HG03135 (cell line): Measurements from ENCODE around the gene MCTP2.
"Not testable (repeated sequence)": the region's sequence is repeated elsewhere in the genome, so short reads cannot be mapped to it uniquely, and the experiment has no call there.

Source experiments
- ATAC-seq: cut with Tn5 transposase; IDR thresholded peaks from one replicate; pipeline ENCODE4 v1.9.1; 2021; ENCODE audit warnings: mild to moderate bottlenecking, moderate library complexity; ENCODE audit not compliant: unreplicated experiment

MCTP2 gene

DNA sequence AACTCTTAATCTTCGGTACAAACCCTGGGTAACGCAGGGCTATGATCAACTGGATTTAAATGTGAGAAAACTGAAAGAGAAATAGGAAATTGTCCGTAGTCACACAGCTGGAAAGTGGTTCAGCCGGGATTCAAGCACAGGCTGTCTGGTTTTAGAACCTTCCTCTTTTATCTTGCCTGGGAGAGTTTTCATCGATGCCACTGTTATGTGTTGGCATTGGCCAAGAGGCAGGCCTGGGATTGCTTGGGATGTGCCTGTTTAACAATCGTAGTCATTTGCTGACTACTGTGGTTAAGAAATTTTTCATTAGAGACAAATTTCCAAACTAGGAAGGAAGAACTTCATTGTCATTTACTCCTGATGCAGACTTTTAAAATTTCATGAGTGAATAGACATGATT is 4.3 kb downstream of the MCTP2 start:
- no peak for ATAC-seq

DNA sequence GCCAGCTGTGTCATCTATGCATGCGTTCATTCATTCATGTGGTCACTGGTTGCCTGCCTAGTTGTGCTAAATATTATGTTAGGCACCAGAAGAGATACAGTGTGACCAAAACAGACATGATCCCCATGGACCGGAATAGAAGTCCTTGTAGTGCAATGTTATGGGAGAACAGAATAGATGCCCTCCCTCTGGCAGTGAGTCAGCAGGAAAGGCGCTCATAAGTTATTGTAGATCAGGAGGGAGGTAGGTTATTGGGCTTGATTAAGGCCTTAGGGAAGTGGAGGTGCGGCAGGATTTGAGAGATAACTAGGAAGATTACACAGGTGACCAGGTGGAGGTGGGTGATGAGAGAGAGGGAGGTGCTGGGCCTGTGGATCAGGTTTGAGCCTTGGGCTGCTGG is 5.2 kb downstream of the MCTP2 start:
- ATAC-seq: no peak

- ATAC-seq: no peak
Observed at GRCh38 chr15:94237903-94238302, 6.5 kb downstream of the MCTP2 start.

GRCh38 chr15:94238539-94239118 is 7.3 kb downstream of the MCTP2 start:
- peak; percentile 53 for ATAC-seq

DNA sequence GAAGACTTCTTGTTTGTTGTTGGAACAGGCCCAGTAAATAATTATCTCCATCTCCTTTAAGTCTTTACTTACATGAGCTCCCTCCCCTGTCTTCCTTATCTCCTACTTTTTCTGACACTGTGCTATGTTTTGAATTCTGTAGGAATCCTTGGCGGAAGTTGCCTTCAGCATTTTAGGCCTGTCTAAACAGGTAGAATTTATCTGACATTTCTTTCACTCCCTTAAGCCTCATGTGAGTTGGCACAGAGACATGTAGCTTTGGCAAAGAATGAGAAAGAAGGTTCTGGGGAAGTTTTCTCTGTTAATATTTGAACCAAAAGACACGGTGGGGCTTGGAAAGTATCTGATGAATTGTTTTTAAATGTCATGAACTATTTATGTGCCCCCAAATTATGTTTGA is 8.1 kb downstream of the MCTP2 start:
- ATAC-seq: no peak

- ATAC-seq: no peak
Observed at GRCh38 chr15:94240480-94240879, 9.1 kb downstream of the MCTP2 start.

- ATAC-seq: no peak
Observed at GRCh38 chr15:94242257-94242656, 10.9 kb downstream of the MCTP2 start.

DNA sequence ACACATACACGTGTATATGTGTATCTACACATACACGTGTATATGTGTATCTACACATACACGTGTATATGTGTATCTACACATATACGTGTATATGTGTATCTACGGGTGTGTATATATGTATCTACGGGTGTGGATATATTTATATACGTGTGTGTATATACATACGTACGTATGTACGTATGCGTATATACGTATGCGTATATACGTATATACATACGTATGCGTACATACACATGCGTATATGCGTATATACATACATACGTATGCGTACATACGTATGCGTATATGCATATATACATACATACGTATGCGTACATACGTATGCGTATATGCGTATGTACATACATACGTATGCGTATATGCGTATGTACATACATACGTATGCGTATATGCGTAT is 11.6 kb downstream of the MCTP2 start:
- not testable (repeated sequence) for ATAC-seq

DNA sequence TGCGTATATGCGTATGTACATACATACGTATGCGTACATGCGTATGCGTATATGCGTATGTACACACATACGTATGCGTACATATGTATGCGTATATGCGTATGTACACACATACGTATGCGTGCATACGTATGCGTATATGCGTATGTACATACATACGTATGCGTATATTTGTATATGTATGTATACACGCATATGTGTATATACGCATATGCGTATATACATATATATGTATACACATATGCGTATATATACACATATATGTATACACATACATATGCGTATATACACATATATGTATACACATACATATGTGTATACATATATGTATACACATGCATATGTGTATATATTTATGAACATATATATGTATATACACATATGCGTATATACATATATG is 12.1 kb downstream of the MCTP2 start:
- no peak for ATAC-seq

DNA sequence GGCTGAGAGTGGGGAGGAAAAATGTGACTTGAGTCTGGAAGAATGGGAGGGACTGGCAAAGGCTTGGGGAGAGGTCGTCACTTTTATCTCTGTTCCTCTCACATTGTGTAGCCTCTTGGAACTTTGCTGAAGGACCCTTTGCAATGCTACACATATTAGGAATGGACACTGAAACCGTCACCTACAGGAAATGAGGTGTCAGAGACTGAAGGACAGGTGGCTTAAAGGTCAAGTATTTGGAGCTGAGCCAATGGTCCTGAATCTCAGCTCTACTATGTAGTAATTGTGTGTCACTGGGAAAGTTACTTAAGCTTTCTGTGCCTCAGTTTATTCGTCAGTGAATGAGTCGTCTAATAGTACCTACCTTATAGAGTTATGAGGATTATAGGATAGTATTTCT is 14.7 kb downstream of the MCTP2 start:
- no peak for ATAC-seq

GRCh38 chr15:94247789-94248638 is 16.7 kb downstream of the MCTP2 start:
- ATAC-seq: no peak

DNA sequence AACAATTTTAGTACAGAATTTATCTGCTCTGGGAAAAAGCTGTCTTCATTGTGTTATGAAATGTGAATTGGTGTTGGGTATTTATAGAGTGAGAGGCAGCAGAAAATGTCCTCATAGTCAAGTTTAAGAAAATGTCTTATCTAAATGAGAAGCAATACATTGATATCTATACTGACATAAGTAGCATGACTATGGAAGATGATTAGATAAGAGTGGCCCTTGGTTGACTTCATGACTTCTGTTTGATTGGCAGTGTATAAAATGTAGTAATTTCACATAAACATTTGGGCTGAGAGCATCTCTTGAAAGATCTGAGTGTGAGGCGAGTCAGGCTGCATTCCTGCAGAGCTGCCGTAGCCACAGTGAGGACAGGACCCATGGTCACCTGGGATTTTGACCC is 19.4 kb downstream of the MCTP2 start:
- ATAC-seq: no peak

DNA sequence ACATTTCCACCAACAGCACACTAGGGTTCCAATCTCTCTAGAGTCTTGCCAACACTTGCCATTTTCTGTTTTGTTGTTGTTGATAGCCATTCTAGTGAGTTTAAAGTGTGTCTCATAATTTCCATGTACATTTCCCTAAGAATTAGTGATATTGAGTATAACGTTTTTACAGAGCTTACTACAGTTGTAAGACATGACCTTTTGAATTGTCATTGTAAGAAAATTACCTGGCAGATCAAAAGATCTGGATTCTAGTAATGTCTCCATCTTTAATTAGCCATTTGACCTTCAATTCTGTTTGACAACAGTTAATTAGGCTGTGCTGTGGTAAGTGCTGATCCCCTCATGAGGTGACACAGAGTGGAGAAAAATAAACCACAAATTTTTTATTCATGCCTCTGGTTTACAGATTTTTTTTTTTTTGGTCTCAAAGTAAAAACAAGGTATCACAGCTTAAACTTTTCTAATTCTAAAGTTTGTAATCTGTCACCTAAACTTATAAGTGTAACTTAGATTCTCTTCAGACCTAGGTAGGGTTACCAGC is 20.9 kb downstream of the MCTP2 start:
- no peak for ATAC-seq

DNA sequence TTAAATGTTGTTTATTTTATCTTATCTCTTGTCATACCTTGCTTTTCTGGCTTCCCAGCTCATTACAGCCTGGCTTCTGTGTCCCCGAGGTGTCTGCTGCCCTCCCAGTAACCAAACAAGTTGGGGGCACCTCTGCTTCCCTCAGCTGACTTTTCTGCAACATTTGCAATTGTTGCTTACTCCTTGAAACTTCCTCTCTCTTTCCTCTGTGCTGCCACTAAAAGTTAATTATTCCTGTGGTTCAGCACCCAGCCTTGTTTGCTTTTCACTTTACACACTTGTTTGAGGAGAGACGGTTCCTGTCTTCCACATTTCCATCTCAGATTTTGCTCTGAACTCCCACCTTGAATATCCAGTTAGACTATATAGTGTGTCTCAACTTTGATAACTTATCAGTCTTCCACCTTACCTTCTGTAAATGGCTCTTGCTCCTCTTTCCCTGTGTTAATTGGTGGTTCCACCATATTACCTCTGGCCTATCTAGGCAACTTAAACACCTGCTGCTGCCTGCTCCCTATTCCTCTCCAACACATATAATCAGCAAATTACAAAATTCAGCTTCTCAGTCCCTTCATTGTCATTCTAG is 21.6 kb downstream of the MCTP2 start:
- ATAC-seq: no peak

DNA sequence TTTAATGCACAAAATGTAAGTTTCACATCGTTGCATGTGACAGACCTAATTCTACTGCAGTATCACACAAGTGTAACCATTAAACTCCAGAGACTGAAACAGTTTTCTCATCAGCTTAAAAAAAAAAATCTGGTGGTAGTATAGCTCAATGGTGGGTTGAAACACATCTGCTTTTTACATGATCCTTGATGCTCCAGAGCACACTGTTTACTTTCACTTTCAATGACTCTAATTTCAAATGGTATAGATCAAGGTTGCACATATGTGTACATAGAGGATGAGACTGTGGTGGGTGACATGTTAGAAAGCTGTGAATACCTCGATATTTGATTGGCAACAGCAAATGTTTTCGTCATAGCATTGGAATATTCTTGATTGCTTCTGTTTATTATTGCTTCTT is 22.4 kb downstream of the MCTP2 start:
- peak; percentile 53 for ATAC-seq

DNA sequence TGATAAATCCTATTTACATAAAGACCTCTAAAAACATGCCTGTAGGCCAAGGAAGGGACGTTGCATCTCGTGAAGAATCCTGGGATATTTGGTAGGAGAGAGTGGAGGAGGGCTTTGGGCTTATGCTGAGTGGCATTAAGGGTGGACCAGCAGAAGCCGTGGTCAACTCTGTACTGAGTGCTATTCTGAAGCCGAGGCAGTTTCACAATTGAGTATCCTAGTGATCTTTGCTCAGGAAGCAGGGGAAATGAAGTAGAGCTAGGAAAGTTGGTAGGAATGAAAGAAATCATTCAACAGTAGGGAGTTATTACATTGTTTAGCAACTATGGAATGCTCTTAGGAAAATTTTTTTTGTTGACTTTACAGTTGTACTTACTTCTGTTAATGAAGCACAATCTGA is 24.2 kb downstream of the MCTP2 start:
- no peak for ATAC-seq

GRCh38 chr15:94256511-94256910 is 25.1 kb downstream of the MCTP2 start:
- ATAC-seq: no peak

GRCh38 chr15:94257776-94258175 is 26.4 kb downstream of the MCTP2 start:
- not testable (repeated sequence) for ATAC-seq

- ATAC-seq: peak; percentile 50
Observed at GRCh38 chr15:94258246-94258645, 26.9 kb downstream of the MCTP2 start.

DNA sequence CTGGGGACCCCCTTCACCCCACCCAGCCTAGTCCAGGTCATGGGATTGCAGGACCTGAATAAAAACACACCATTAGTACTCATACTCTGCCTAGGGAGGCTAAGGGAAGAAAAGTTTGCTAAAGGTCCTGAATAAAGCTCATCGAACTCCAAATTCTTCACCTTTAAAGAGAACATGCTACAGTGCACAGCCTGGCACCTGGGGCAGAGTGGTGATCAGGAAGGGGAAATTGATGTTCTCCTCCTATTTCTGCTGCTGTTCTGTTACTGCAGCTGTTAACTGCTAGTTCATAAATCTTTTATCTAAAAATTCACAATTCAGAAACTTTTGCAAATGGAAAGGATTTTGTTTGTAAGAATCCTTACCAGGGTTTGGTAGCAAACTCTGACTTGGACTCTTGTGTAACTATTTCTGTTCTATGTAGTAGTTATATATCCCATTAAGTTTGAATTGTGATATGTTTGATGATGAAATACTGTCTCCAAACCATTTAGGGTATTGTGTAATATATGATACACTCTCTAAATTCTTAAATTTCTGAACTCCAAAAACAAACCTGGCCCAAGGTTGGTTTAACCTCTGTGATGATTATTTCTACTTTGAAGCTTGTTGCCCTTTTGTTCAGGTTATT is 27.9 kb downstream of the MCTP2 start:
- ATAC-seq: no peak

DNA sequence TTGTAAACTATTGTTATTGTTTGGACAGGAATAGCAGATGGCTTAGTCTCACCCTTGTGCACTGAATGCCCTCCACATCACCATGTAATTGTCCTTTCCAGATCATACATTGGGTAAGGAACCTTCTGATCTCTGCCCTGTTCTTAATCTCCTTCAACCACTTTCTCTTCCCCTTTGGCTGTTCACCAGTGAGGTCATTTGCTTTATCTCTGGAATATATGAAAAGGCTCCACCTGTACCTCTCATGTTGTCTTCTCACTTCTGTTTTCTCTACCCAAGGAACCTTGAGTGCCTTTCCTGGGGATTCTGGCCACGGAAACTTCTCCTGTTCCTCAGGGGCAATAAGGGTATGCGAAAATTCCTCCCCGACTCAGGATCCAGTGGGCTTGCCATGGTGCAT is 28.5 kb downstream of the MCTP2 start:
- ATAC-seq: no peak

- ATAC-seq: no peak
Observed at GRCh38 chr15:94262201-94262600, 30.8 kb downstream of the MCTP2 start.
